ENCODE measurements around the gene TDRD15. TPM values are rescaled to one million over a fixed set of nuclear protein-coding genes. Genes with fewer than 3 reads are reported as not detected.

The TDRD15 gene
- total RNA-seq, 2 donors from 2014 or later, result 1.9 TPM; not detected in 1

DNA sequence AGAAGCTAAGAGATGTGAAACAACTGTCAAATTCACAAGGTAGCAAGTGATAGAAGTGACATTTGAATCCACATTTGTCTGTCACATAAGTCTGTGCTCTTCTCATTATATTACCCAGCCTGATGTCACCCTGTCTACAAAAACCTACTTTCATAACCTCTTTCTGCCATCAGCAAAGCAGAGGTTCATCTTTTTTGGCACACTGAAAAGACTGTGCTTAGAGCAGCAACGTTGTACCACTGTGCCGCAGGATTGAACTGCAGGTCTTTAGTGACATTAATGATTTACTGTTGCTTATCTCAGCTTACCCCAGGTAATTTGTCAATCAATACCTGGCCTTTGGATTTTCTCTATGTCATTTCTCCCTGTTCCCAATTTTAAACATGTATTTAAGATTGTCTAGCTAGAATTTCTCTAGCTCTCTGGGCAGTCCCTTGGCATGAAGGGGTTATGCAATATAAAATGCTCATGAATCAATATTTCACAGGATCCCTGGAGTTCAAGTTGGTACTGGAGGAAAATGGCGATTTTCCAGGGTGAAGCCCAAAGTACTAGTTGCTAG is 31.4 kb upstream of the TDRD15 start:
- DNase-seq (ENCODE audit: low spot score), result no peak
- WGBS, result 79% methylated on average over 3 of the region's 3 CpGs
- TF ChIP-seq CTCF (IDR thresholded peaks at IDR 0.05), result no peak
- no peak for TF ChIP-seq POLR2A (IDR thresholded peaks at IDR 0.05)
- no peak for TF ChIP-seq POLR2AphosphoS5 (IDR thresholded peaks at IDR 0.05)
- no peak overlapping the region for H3K4me3 ChIP-seq
- H3K27ac ChIP-seq, result no peak overlapping the region
- H3K4me1 ChIP-seq (replicated peaks), result no peaks in the 10 kb centered on the region
- H3K27me3 ChIP-seq (replicated peaks; ENCODE audit: insufficient read depth), result no peaks in the 10 kb centered on the region
- no peaks in the 10 kb centered on the region for H3K9me3 ChIP-seq
- intact Hi-C loops (cut with DNase I), result no loop called here
- H3K36me3 ChIP-seq, result no peaks in the 10 kb centered on the region

- no peaks in the 10 kb centered on the region for H3K36me3 ChIP-seq
- no peak for DNase-seq (ENCODE audit: low spot score)
- H3K4me3 ChIP-seq, result no peak overlapping the region
- WGBS, result 51% methylated on average over 1 of the region's 1 CpG
- no peaks in the 10 kb centered on the region for H3K9me3 ChIP-seq
- no peak for TF ChIP-seq CTCF (IDR thresholded peaks at IDR 0.05)
- TF ChIP-seq POLR2A (IDR thresholded peaks at IDR 0.05), result no peak
- no peak for TF ChIP-seq POLR2AphosphoS5 (IDR thresholded peaks at IDR 0.05)
- no peak overlapping the region for H3K27ac ChIP-seq
- no peaks in the 10 kb centered on the region for H3K4me1 ChIP-seq (replicated peaks)
- intact Hi-C loops (cut with DNase I), result no loop called here
- no peaks in the 10 kb centered on the region for H3K27me3 ChIP-seq (replicated peaks; ENCODE audit: insufficient read depth)
These were observed 28.6 kb upstream of the TDRD15 start for GRCh38 chr2:21095178-21095577.

- Histone ChIP-seq H3K4me1 (replicated peaks) (no peaks in the 10 kb centered on the region), H3K36me3 (no peaks in the 10 kb centered on the region), H3K9me3 (no peaks in the 10 kb centered on the region), H3K27ac (no peak overlapping the region), H3K4me3 (no peak overlapping the region), H3K27me3 (replicated peaks; ENCODE audit: insufficient read depth) (no peaks in the 10 kb centered on the region)
- WGBS, result 77% methylated on average over 3 of the region's 3 CpGs
- no peak for DNase-seq (ENCODE audit: low spot score)
- intact Hi-C loops (cut with DNase I), result no loop called here
- TF ChIP-seq POLR2AphosphoS5 (IDR thresholded peaks at IDR 0.05) (no peak), POLR2A (IDR thresholded peaks at IDR 0.05) (no peak), CTCF (IDR thresholded peaks at IDR 0.05) (no peak)
These were observed 28.1 kb upstream of the TDRD15 start for GRCh38 chr2:21095714-21096113.

DNA sequence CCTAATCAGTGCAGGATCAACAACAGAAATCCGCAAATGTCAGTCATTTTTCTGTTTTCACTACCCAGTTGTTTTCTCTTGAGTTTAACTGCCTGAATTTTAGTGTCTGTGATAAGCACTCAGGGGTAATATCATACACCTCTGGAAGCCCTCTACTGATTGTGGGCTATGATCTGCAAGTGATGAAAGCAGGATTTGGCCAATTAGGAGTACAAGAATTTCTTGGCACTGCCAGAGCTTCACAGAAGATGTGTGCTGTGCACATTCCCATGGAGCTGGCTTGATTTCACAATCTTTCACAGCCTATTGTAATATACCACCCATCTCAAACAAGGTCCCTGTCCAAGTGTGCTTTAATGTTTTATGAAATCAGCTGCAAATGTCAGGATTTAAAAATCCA is 27.3 kb upstream of the TDRD15 start:
- H3K9me3 ChIP-seq, result no peaks in the 10 kb centered on the region
- H3K4me1 ChIP-seq (replicated peaks), result no peaks in the 10 kb centered on the region
- DNase-seq (ENCODE audit: low spot score), result no peak
- 80% methylated on average over 1 of the region's 1 CpG for WGBS
- TF ChIP-seq POLR2A (IDR thresholded peaks at IDR 0.05) (no peak), CTCF (IDR thresholded peaks at IDR 0.05) (no peak), POLR2AphosphoS5 (IDR thresholded peaks at IDR 0.05) (no peak)
- intact Hi-C loops (cut with DNase I), result no loop called here
- H3K27me3 ChIP-seq (replicated peaks; ENCODE audit: insufficient read depth), result no peaks in the 10 kb centered on the region
- H3K27ac ChIP-seq, result no peak overlapping the region
- H3K36me3 ChIP-seq, result no peaks in the 10 kb centered on the region
- H3K4me3 ChIP-seq, result no peak overlapping the region

- TF ChIP-seq POLR2A (IDR thresholded peaks at IDR 0.05) (no peak), CTCF (IDR thresholded peaks at IDR 0.05) (no peak), POLR2AphosphoS5 (IDR thresholded peaks at IDR 0.05) (no peak)
- intact Hi-C loops (cut with DNase I), result no loop called here
- Histone ChIP-seq H3K27ac (no peak overlapping the region), H3K9me3 (no peaks in the 10 kb centered on the region), H3K4me1 (replicated peaks) (no peaks in the 10 kb centered on the region), H3K27me3 (replicated peaks; ENCODE audit: insufficient read depth) (no peaks in the 10 kb centered on the region), H3K4me3 (no peak overlapping the region), H3K36me3 (no peaks in the 10 kb centered on the region)
- DNase-seq (ENCODE audit: low spot score), result no peak
- WGBS, result 79% methylated on average over 6 of the region's 6 CpGs
These were observed 26.4 kb upstream of the TDRD15 start for GRCh38 chr2:21097331-21097730.
